Measurements from ENCODE around the gene STK4. TPM values are rescaled to one million over a fixed set of nuclear protein-coding genes. Genes with fewer than 3 reads are reported as not detected.

STK4 gene
- total RNA-seq, 1 experiment from 2014 or later: 52.7 TPM

GRCh38 chr20:44931911-44932310 is 34.4 kb upstream of the STK4 start:
- no peak for DNase-seq (ENCODE audit: low spot score)
- Histone ChIP-seq H3K36me3 (ENCODE audit: insufficient read depth, low read length, poor library complexity, severe bottlenecking) (peaks cover 22% of the 10 kb centered on the region), H3K27me3 (replicated peaks; ENCODE audit: insufficient read depth, low read depth, low read length, poor library complexity) (no peaks in the 10 kb centered on the region), H3K9me3 (ENCODE audit: low read depth, low read length, poor library complexity, severe bottlenecking) (no peaks in the 10 kb centered on the region), H3K4me1 (ENCODE audit: insufficient read depth, low read length, poor library complexity, severe bottlenecking) (no peaks in the 10 kb centered on the region), H3K27ac (ENCODE audit: low read depth, low read length, poor library complexity, severe bottlenecking) (no peak overlapping the region), H3K4me3 (ENCODE audit: low read depth, low read length, poor library complexity, severe bottlenecking) (no peak overlapping the region)
- intact Hi-C loops (cut with micrococcal nuclease; ENCODE audit: unreplicated experiment): no loop called here
- BruUV-seq (replicated peaks): TSS peak; percentile 36
- ChIA-PET CTCF (no interaction called here), POLR2A (ENCODE audit: low non-redundant PET) (no interaction called here)
- TF ChIP-seq CTCF (conservative IDR thresholded peaks at IDR 0.05; ENCODE audit: low read depth, low read length) (no peak), EZH2 (IDR thresholded peaks at IDR 0.05; ENCODE audit: borderline replicate concordance, low read depth, low read length, poor library complexity, severe bottlenecking) (no peak)

GRCh38 chr20:44932916-44933315 is 33.4 kb upstream of the STK4 start:
- H3K36me3 ChIP-seq (ENCODE audit: insufficient read depth, low read length, poor library complexity, severe bottlenecking): peaks cover 24% of the 10 kb centered on the region
- no peak for TF ChIP-seq EZH2 (IDR thresholded peaks at IDR 0.05; ENCODE audit: borderline replicate concordance, low read depth, low read length, poor library complexity, severe bottlenecking)
- TF ChIP-seq CTCF (conservative IDR thresholded peaks at IDR 0.05; ENCODE audit: low read depth, low read length): no peak
- H3K27ac ChIP-seq (ENCODE audit: low read depth, low read length, poor library complexity, severe bottlenecking): no peak overlapping the region
- ChIA-PET POLR2A (ENCODE audit: low non-redundant PET) (interaction anchor here (0.6 kb wide), 1 partner anchor 367 kb away, joined by 3 read pairs; no protein-coding TSS in a partner anchor), CTCF (no interaction called here)
- H3K9me3 ChIP-seq (ENCODE audit: low read depth, low read length, poor library complexity, severe bottlenecking): no peaks in the 10 kb centered on the region
- no peaks in the 10 kb centered on the region for H3K27me3 ChIP-seq (replicated peaks; ENCODE audit: insufficient read depth, low read depth, low read length, poor library complexity)
- no peak for DNase-seq (ENCODE audit: low spot score)
- H3K4me1 ChIP-seq (ENCODE audit: insufficient read depth, low read length, poor library complexity, severe bottlenecking): no peaks in the 10 kb centered on the region
- no TSS peak for BruUV-seq (replicated peaks)
- intact Hi-C loops (cut with micrococcal nuclease; ENCODE audit: unreplicated experiment): no loop called here
- no peak overlapping the region for H3K4me3 ChIP-seq (ENCODE audit: low read depth, low read length, poor library complexity, severe bottlenecking)

GRCh38 chr20:44936510-44936909 is 29.8 kb upstream of the STK4 start:
- peaks cover 30% of the 10 kb centered on the region for H3K36me3 ChIP-seq (ENCODE audit: insufficient read depth, low read length, poor library complexity, severe bottlenecking)
- H3K4me3 ChIP-seq (ENCODE audit: low read depth, low read length, poor library complexity, severe bottlenecking): no peak overlapping the region
- intact Hi-C loops (cut with micrococcal nuclease; ENCODE audit: unreplicated experiment): no loop called here
- no peaks in the 10 kb centered on the region for H3K4me1 ChIP-seq (ENCODE audit: insufficient read depth, low read length, poor library complexity, severe bottlenecking)
- no peak overlapping the region for H3K27ac ChIP-seq (ENCODE audit: low read depth, low read length, poor library complexity, severe bottlenecking)
- TF ChIP-seq EZH2 (IDR thresholded peaks at IDR 0.05; ENCODE audit: borderline replicate concordance, low read depth, low read length, poor library complexity, severe bottlenecking): no peak
- no peak for TF ChIP-seq CTCF (conservative IDR thresholded peaks at IDR 0.05; ENCODE audit: low read depth, low read length)
- BruUV-seq (replicated peaks): no TSS peak
- CTCF ChIA-PET: no interaction called here
- no peaks in the 10 kb centered on the region for H3K27me3 ChIP-seq (replicated peaks; ENCODE audit: insufficient read depth, low read depth, low read length, poor library complexity)
- POLR2A ChIA-PET (ENCODE audit: low non-redundant PET): no interaction called here
- H3K9me3 ChIP-seq (ENCODE audit: low read depth, low read length, poor library complexity, severe bottlenecking): no peaks in the 10 kb centered on the region
- no peak for DNase-seq (ENCODE audit: low spot score)
